ENCODE results near the gene DUOXA1. TPM values are rescaled to one million over a fixed set of nuclear protein-coding genes. Genes with fewer than 3 reads are reported as not detected.

Gene DUOXA1
- total RNA-seq, 1 donor from 2014 or later = 1.9 TPM

DNA sequence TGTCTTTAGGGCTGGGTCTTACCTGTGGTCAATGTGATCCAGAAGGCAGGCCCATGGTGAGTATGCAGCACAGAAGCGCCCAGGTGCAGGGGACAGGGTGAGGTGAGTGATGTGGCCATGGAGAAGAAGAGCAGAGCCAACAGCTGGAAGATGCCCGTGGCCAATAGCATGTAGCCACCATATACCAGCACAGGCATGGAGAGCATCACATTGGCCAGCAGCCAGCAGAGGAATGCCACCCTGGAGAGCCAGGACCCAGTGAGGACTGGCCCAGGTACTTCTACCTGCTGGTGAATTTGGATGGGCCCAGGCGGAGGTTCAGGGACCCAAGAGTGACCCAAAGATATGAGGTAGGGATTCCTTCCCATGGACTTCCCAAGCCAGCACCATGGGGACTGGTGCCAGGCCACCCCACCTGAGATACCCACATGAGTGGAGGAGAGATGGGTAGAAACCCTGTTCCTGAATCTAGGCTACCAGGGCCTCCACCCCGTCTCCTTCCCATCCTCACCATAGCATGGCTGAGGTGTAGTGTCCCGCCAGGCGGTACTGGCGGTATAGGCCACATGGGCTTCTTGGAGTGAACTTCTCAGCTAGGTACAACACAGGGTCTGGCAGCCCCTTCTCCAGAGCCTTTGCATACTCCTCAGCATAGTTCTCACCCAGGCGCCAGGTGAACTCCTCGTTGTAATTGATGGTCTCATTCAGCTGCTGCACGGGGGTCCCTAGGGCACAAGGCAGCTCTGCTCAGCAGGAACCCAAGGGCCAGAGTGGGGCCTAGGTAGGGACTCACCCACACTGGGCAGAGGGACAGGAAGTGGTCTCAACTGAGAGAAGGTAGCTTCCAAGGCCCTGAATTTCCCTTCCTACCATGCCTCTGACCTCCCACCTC lies 9.4 kb downstream of the DUOXA1 start:
- H3K9me3 Mint-ChIP-seq (ENCODE audit: unreplicated experiment) = no peaks in the 10 kb centered on the region
- peaks cover 3% of the 10 kb centered on the region for H3K36me3 Mint-ChIP-seq (ENCODE audit: low read depth, unreplicated experiment)
- DNase-seq (ENCODE audit: low spot score) = no peak
- H3K4me3 Mint-ChIP-seq (ENCODE audit: unreplicated experiment) = no peak overlapping the region
- peaks cover 30% of the 10 kb centered on the region for H3K27me3 Mint-ChIP-seq (ENCODE audit: unreplicated experiment)
- peaks cover 23% of the 10 kb centered on the region for H3K4me1 Mint-ChIP-seq (ENCODE audit: unreplicated experiment)
- TF ChIP-seq CTCF (IDR thresholded peaks at IDR 0.05; ENCODE audit: unreplicated experiment) = no peak
- no peak overlapping the region for H3K27ac Mint-ChIP-seq (ENCODE audit: unreplicated experiment)

GRCh38 chr15:45118996-45119395 lies 10.7 kb downstream of the DUOXA1 start:
- no peak for DNase-seq (ENCODE audit: low spot score)
- no peak for TF ChIP-seq CTCF (IDR thresholded peaks at IDR 0.05; ENCODE audit: unreplicated experiment)
- H3K4me1 Mint-ChIP-seq (ENCODE audit: unreplicated experiment) = peaks cover 27% of the 10 kb centered on the region
- no peak overlapping the region for H3K4me3 Mint-ChIP-seq (ENCODE audit: unreplicated experiment)
- peaks cover 3% of the 10 kb centered on the region for H3K36me3 Mint-ChIP-seq (ENCODE audit: low read depth, unreplicated experiment)
- no peaks in the 10 kb centered on the region for H3K9me3 Mint-ChIP-seq (ENCODE audit: unreplicated experiment)
- H3K27me3 Mint-ChIP-seq (ENCODE audit: unreplicated experiment) = peaks cover 36% of the 10 kb centered on the region
- H3K27ac Mint-ChIP-seq (ENCODE audit: unreplicated experiment) = no peak overlapping the region

DNA sequence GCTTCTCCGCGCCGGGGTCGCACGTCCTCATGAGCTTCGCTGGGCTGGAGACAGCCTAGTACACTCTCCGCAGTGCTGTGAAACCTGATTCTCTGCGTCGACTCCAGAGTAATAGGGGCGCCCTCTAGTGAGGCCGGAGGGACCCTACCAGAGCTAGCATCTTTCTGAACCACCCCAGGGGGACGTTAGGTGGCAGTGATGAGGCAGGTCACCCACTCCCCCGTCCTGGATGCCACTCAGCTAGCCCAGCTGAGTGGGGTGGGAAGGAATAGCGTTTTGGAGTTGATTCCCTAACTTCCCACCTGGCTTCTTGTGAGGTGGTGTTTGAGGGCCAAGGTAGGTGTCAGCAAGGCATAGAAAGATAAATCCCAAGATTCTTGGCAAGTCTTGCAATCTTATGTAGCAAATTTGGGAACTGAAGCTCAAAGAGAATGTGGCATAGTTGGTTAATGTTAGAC lies 11.5 kb downstream of the DUOXA1 start:
- Mint-ChIP-seq H3K9me3 (ENCODE audit: unreplicated experiment) (no peaks in the 10 kb centered on the region), H3K27me3 (ENCODE audit: unreplicated experiment) (peaks cover 42% of the 10 kb centered on the region), H3K27ac (ENCODE audit: unreplicated experiment) (no peak overlapping the region), H3K4me3 (ENCODE audit: unreplicated experiment) (no peak overlapping the region), H3K4me1 (ENCODE audit: unreplicated experiment) (peaks cover 29% of the 10 kb centered on the region), H3K36me3 (ENCODE audit: low read depth, unreplicated experiment) (peaks cover 3% of the 10 kb centered on the region)
- TF ChIP-seq CTCF (IDR thresholded peaks at IDR 0.05; ENCODE audit: unreplicated experiment) = peak; percentile 82
- DNase-seq (ENCODE audit: low spot score) = peak; percentile 92

GRCh38 chr15:45117308-45118130 lies 12.2 kb downstream of the DUOXA1 start:
- TF ChIP-seq CTCF (IDR thresholded peaks at IDR 0.05; ENCODE audit: unreplicated experiment) = no peak
- Mint-ChIP-seq H3K36me3 (ENCODE audit: low read depth, unreplicated experiment) (peaks cover 3% of the 10 kb centered on the region), H3K27me3 (ENCODE audit: unreplicated experiment) (peaks cover 42% of the 10 kb centered on the region), H3K27ac (ENCODE audit: unreplicated experiment) (no peak overlapping the region), H3K4me1 (ENCODE audit: unreplicated experiment) (peaks cover 26% of the 10 kb centered on the region), H3K9me3 (ENCODE audit: unreplicated experiment) (no peaks in the 10 kb centered on the region), H3K4me3 (ENCODE audit: unreplicated experiment) (peak overlapping the region; percentile 74)
- DNase-seq (ENCODE audit: low spot score) = no peak

Data from endothelial cell (in vitro differentiated cells).